Keratinocyte (primary cell): ENCODE results near the gene ANKRA2. TPM values are rescaled to one million over a fixed set of nuclear protein-coding genes. Genes with fewer than 3 reads are reported as not detected.

Source experiments
- DNase-seq: peaks from one replicate; pipeline ENCODE4 v3.0.0-alpha.2; 2011; ENCODE audit warnings: low read depth, missing footprints, low spot score
- FAIRE-seq: peaks from 2 replicates; lab custom pipeline; 2011; peaks lifted over from hg19 to GRCh38; lab: Jason Lieb, UNC
- H2AFZ ChIP-seq: 2 replicates; pipeline ENCODE4 v1.6.0; 2012; ENCODE audit warnings: low read length, control low read depth, inconsistent platforms; ENCODE audit not compliant: control insufficient read depth
- H3K27ac ChIP-seq: 2 replicates; pipeline ENCODE4 v1.5.1; 2011; ENCODE audit warnings: low read length; ENCODE audit not compliant: control insufficient read depth, insufficient read depth
- H3K27me3 ChIP-seq: 3 replicates; pipeline ENCODE4 v1.6.0; 2011; ENCODE audit warnings: low read length; ENCODE audit not compliant: control insufficient read depth, insufficient read depth; ENCODE audit errors: extremely low read depth
- H3K36me3 ChIP-seq, 2 experiments: 2 replicates in 1 of 2; 3 replicates in 1 of 2; pipeline ENCODE4 v1.5.1; 2011; ENCODE audit warnings: low read length in 2 of 2, mild to moderate bottlenecking in 1 of 2; ENCODE audit not compliant: control insufficient read depth in 2 of 2, insufficient read depth in 2 of 2; ENCODE audit errors: extremely low read depth in 1 of 2
- H3K4me1 ChIP-seq: 3 replicates; pipeline ENCODE4 v1.5.1; 2011; ENCODE audit warnings: low read length; ENCODE audit not compliant: control insufficient read depth, insufficient read depth; ENCODE audit errors: extremely low read depth
- H3K4me2 ChIP-seq: 3 replicates; pipeline ENCODE4 v1.6.0; 2011; ENCODE audit warnings: low read depth, low read length; ENCODE audit not compliant: control insufficient read depth, insufficient read depth; ENCODE audit errors: extremely low read depth
- H3K4me3 ChIP-seq, 3 experiments: fragments of 200-600 bp in 1 of 3; sonication (generic) in 1 of 3; 2 replicates in 2 of 3; 3 replicates in 1 of 3; pipeline ENCODE4 v1.5.1; 2011 to 2016; ENCODE audit warnings: low read length in 3 of 3, mild to moderate bottlenecking in 3 of 3, control low read depth in 2 of 3, inconsistent platforms in 1 of 3, low read depth in 1 of 3, mixed read lengths in 1 of 3, mixed run types in 1 of 3, moderate library complexity in 1 of 3; ENCODE audit not compliant: control insufficient read depth in 2 of 3, insufficient read depth in 2 of 3; ENCODE audit errors: extremely low read depth in 1 of 3
- H3K79me2 ChIP-seq: 2 replicates; pipeline ENCODE4 v1.6.0; 2012; ENCODE audit warnings: low read length; ENCODE audit not compliant: control insufficient read depth, insufficient read depth
- H3K9ac ChIP-seq: 3 replicates; pipeline ENCODE4 v1.6.0; 2011; ENCODE audit warnings: low read length; ENCODE audit not compliant: control insufficient read depth, insufficient read depth; ENCODE audit errors: extremely low read depth
- H3K9me1 ChIP-seq: 3 replicates; pipeline ENCODE4 v1.6.0; 2011; ENCODE audit warnings: low read length; ENCODE audit not compliant: control insufficient read depth, insufficient read depth; ENCODE audit errors: extremely low read depth
- H3K9me3 ChIP-seq: 2 replicates; pipeline ENCODE4 v1.5.1; 2012; ENCODE audit warnings: low read depth, low read length; ENCODE audit not compliant: control insufficient read depth
- H4K20me1 ChIP-seq: 3 replicates; pipeline ENCODE4 v1.6.0; 2011; ENCODE audit warnings: low read length; ENCODE audit not compliant: control insufficient read depth, insufficient read depth; ENCODE audit errors: extremely low read depth
- EZH2 ChIP-seq: IDR thresholded peaks from one replicate; pipeline ENCODE4 v1.6.1; 2012; ENCODE audit warnings: inconsistent platforms, mild to moderate bottlenecking, low read length, moderate library complexity
- dilution Hi-C: fragments of 300-500 bp; cut with MboI; formaldehyde crosslinking; loops from one replicate; pipeline ENCODE4 v1.7.0; 2020; ENCODE audit warnings: low sequenced_read_pairs; ENCODE audit not compliant: extremely low pct_ligation_motif_present
- polyA plus RNA-seq, 5 experiments: library from polyadenylated mRNA; depleted of rRNA in 3 of 5; stranded (reverse) in 3 of 5; stranded (forward) in 1 of 5; unstranded in 1 of 5; fragments of >200 nt; gene quantifications; 1 replicate in 1 of 5; 2 replicates in 3 of 5; 3 replicates in 1 of 5; pipeline versions ENCODE4 v1.2.1 to v1.2.3, GENCODE V29; 2011 to 2012; ENCODE audit warnings: missing spikeins in 2 of 5, low read depth in 1 of 5, low replicate concordance in 1 of 5
- TF ChIP-seq, protein P1 (sequence below), 3 experiments: IDR thresholded peaks in 1 of 3; conservative IDR thresholded peaks in 1 of 3; optimal IDR thresholded peaks in 1 of 3; 2 replicates in 2 of 3; 3 replicates in 1 of 3; pipeline versions ENCODE3 to v1.5.1; 2011; ENCODE audit warnings: low read length in 3 of 3, mild to moderate bottlenecking in 3 of 3, moderate library complexity in 2 of 3, control low read depth in 1 of 3, inconsistent platforms in 1 of 3; ENCODE audit not compliant: insufficient read depth in 2 of 3; ENCODE audit errors: extremely low read depth in 1 of 3

Gene ANKRA2
- polyA plus RNA-seq, 1 donor (not counting 4 experiments of a cell fraction or from before 2014, with no cell fraction given): 20.6 TPM

DNA sequence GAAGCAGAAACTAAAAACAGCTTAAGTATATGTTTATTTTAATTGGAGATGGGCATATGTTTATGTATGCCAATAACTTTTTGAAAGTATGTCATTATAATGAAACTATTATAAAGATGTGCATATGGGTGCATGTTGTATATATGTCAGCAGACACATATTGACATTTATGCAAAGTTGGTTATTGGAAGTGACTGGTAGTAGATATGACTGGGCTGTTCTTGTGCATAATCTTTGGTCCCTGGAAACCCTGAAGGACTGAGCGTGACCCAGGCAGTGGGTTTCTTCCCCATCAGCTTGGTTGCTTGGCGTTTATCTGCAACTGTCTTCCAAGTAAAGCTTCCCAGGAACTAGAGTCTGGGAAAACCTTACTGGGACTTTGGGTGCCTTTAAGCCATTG lies 25.7 kb downstream of the ANKRA2 start:
- Histone ChIP-seq H3K27ac (peak overlapping the region; percentile 11), H3K36me3 (no peaks in the 10 kb centered on the region), H3K27me3 (no peaks in the 10 kb centered on the region), H3K9ac (no peak overlapping the region), H3K9me3 (no peaks in the 10 kb centered on the region), H4K20me1 (no peaks in the 10 kb centered on the region), H3K4me2 (peak overlapping the region; percentile 76), H3K4me3 (no peak overlapping the region), H2AFZ (no peak overlapping the region), H3K9me1 (no peaks in the 10 kb centered on the region), H3K79me2 (no peaks in the 10 kb centered on the region), H3K4me1 (peaks cover 43% of the 10 kb centered on the region)
- no peak for DNase-seq
- no peak for TF ChIP-seq EZH2
- TF ChIP-seq, protein P1, sequence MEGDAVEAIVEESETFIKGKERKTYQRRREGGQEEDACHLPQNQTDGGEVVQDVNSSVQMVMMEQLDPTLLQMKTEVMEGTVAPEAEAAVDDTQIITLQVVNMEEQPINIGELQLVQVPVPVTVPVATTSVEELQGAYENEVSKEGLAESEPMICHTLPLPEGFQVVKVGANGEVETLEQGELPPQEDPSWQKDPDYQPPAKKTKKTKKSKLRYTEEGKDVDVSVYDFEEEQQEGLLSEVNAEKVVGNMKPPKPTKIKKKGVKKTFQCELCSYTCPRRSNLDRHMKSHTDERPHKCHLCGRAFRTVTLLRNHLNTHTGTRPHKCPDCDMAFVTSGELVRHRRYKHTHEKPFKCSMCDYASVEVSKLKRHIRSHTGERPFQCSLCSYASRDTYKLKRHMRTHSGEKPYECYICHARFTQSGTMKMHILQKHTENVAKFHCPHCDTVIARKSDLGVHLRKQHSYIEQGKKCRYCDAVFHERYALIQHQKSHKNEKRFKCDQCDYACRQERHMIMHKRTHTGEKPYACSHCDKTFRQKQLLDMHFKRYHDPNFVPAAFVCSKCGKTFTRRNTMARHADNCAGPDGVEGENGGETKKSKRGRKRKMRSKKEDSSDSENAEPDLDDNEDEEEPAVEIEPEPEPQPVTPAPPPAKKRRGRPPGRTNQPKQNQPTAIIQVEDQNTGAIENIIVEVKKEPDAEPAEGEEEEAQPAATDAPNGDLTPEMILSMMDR (optimal IDR thresholded peaks at IDR 0.05 in 1 of 3, IDR thresholded peaks at IDR 0.05 in 1 of 3, conservative IDR thresholded peaks at IDR 0.05 in 1 of 3; ENCODE audit: extremely low read depth in 1 of 3, insufficient read depth in 2 of 3, low read length in 3 of 3): no peak
- dilution Hi-C loops: no loop called here
- no peak for FAIRE-seq

DNA sequence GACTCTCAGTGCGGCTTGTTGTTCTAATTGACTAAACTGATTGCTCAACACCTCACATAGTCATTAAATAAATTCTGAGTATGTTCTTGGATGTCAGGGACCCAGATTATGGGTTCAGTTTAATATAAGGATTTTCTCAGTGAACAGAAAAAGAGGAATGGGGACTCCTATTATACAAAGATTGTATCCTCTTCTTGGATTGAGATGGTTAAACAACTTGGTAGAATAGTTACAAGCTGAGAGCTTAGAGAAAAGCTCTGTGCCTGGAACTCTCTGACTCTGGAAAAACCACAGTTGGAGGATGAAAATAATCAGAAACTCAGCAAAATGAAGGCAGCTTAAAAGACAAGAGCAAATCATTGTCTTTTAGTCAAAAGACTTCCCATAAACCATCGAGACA lies 30.5 kb downstream of the ANKRA2 start:
- Histone ChIP-seq H3K9me1 (no peaks in the 10 kb centered on the region), H3K27ac (no peak overlapping the region), H4K20me1 (no peaks in the 10 kb centered on the region), H3K4me3 (no peak overlapping the region), H3K36me3 (no peaks in the 10 kb centered on the region), H2AFZ (no peak overlapping the region), H3K79me2 (no peaks in the 10 kb centered on the region), H3K4me1 (peaks cover 11% of the 10 kb centered on the region), H3K9ac (no peak overlapping the region), H3K9me3 (no peaks in the 10 kb centered on the region), H3K27me3 (no peaks in the 10 kb centered on the region), H3K4me2 (no peak overlapping the region)
- FAIRE-seq (no peak), DNase-seq (no peak)
- dilution Hi-C loops: no loop called here
- TF ChIP-seq, protein P1 (optimal IDR thresholded peaks at IDR 0.05 in 1 of 3, IDR thresholded peaks at IDR 0.05 in 1 of 3, conservative IDR thresholded peaks at IDR 0.05 in 1 of 3; ENCODE audit: extremely low read depth in 1 of 3, insufficient read depth in 2 of 3, low read length in 3 of 3): no peak
- no peak for TF ChIP-seq EZH2
